ENCODE data around the gene ABHD16A. TPM values are rescaled to one million over a fixed set of nuclear protein-coding genes. Genes with fewer than 3 reads are reported as not detected.
A peak's percentile ranks its signal among the peaks of the same experiment; 100 is the strongest.

The ABHD16A gene
- total and polyA plus RNA-seq, 2 of the 13 experiments (the other 11 are each of a cell fraction or from before 2014, with no cell fraction given) = 43.5 to 45.4 TPM

GRCh38 chr6:31736768-31737314 lies 33.7 kb upstream of the ABHD16A start:
- Histone ChIP-seq H3K9me3 (ENCODE audit: low read length) (no peaks in the 10 kb centered on the region), H3K4me2 (ENCODE audit: low read depth, low read length) (peak overlapping the region; percentile 98), H3K27me3 (ENCODE audit: control insufficient read depth in 1 of 2, insufficient read depth in 2 of 2, low read length in 2 of 2) (no peaks in the 10 kb centered on the region; a peak in 1 of 5 replicates), H3K4me1 (ENCODE audit: insufficient read depth, low read length) (peaks cover 71% of the 10 kb centered on the region), H3K36me3 (replicated peaks in 1 of 2; ENCODE audit: control insufficient read depth in 1 of 2, insufficient read depth in 2 of 2, low read length in 2 of 2) (peaks cover 13 to 31% of the 10 kb centered on the region in 2 experiments), H4K20me1 (ENCODE audit: insufficient read depth, low read length) (peaks cover 24% of the 10 kb centered on the region; the same call in 1 of the 2 replicates), H3K27ac (ENCODE audit: extremely low read length, insufficient read depth, low read length) (peak overlapping the region; percentile 99), H3K79me2 (ENCODE audit: insufficient read depth, low read length) (peaks cover 41% of the 10 kb centered on the region), H3K9ac (ENCODE audit: insufficient read depth, low read depth, low read length) (peak overlapping the region; percentile 98), H2AFZ (ENCODE audit: low read length) (no peak overlapping the region), H3K4me3 (replicated peaks in 1 of 3; ENCODE audit: insufficient read depth in 1 of 3, low read depth in 2 of 3, low read length in 3 of 3) (peak overlapping the region; percentile 71 to 92 (median 92))
- 2% methylated on average over 10 of the region's 10 CpGs for WGBS (ENCODE audit: low lambda C conversion rate)
- intact Hi-C loops (cut with micrococcal nuclease; ENCODE audit: unreplicated experiment) = loop anchor here (1.0 to 5.0 kb wide), 3 partner anchors 8 to 70 kb away; partner anchors contain the start of genes ABHD16A, DDAH2 and LSM2
- BruUV-seq (replicated peaks) = TSS peak; percentile 68
- CTCF ChIA-PET (ENCODE audit: low intra/inter-chr PET ratio, low total read pairs) = no interaction called here
- DNase-seq (ENCODE audit: low spot score) (peak; percentile 33), FAIRE-seq (no peak), ATAC-seq (peak; percentile 4; the same call in 2 of the 3 replicates)
- POLR2A ChIA-PET = interaction anchor here (0.5 to 11.3 kb wide), 52 partner anchors 7 to 1235 kb away, joined by 3 to 279 read pairs (median 9); partner anchors contain the start of genes ABHD16A, APOM, BAG6 and C2
- in situ Hi-C loops (cut with HindIII; ENCODE audit: extremely low pct_ligation_motif_present, low pct_unique_long_range_greater_than_20kb) = no loop called here
- TF ChIP-seq ZC3H13 (CRISPR knock-in tag; IDR thresholded peaks at IDR 0.05) (no peak), PAWR (CRISPR knock-in tag; IDR thresholded peaks at IDR 0.05; ENCODE audit: borderline replicate concordance) (no peak), LCORL (IDR thresholded peaks at IDR 0.05) (no peak), LCORL (CRISPR knock-in tag; IDR thresholded peaks at IDR 0.05) (0 out of 2 replicates have a peak, but pooled peaks have one; percentile 2), HNF1B (CRISPR knock-in tag; IDR thresholded peaks at IDR 0.05) (no peak), NFAT5 (CRISPR knock-in tag; IDR thresholded peaks at IDR 0.05) (0 out of 2 replicates have a peak, but pooled peaks have one; percentile 4), RFXANK (CRISPR knock-in tag; IDR thresholded peaks at IDR 0.05) (peak; percentile 25; the same call in 1 of the 2 replicates), DDIT3 (CRISPR knock-in tag; IDR thresholded peaks at IDR 0.05) (no peak), MTF1 (CRISPR knock-in tag; IDR thresholded peaks at IDR 0.05) (0 out of 2 replicates have a peak, but pooled peaks have one; percentile 54), ZNF841 (CRISPR knock-in tag; IDR thresholded peaks at IDR 0.05; ENCODE audit: borderline replicate concordance) (no peak), XRCC5 (optimal IDR thresholded peaks at IDR 0.05; ENCODE audit: low read length) (no peak), SUZ12 (IDR thresholded peaks at IDR 0.05; ENCODE audit: low read depth, low read length) (no peak), PAX8 (CRISPR knock-in tag; IDR thresholded peaks at IDR 0.05; ENCODE audit: borderline replicate concordance) (0 out of 2 replicates have a peak, but pooled peaks have one; percentile 23), IRX3 (CRISPR knock-in tag; IDR thresholded peaks at IDR 0.05; ENCODE audit: borderline replicate concordance, low read depth) (no peak), RORA (CRISPR knock-in tag; IDR thresholded peaks at IDR 0.05) (no peak), BATF2 (CRISPR knock-in tag; IDR thresholded peaks at IDR 0.05) (no peak), PHF5A (CRISPR knock-in tag; IDR thresholded peaks at IDR 0.05; ENCODE audit: low read depth, unreplicated experiment) (no peak)
